OCI-M2 (cell line): Measurements from ENCODE around the gene GAL3ST2.
"Not testable (repeated sequence)": the region's sequence is repeated elsewhere in the genome, so short reads cannot be mapped to it uniquely, and the experiment has no call there.

Experiments
- DNase-seq: peaks from one replicate; lab custom pipeline; 2025; ENCODE audit not compliant: unreplicated experiment; lab: John Stamatoyannopoulos, UW

GAL3ST2 gene

DNA sequence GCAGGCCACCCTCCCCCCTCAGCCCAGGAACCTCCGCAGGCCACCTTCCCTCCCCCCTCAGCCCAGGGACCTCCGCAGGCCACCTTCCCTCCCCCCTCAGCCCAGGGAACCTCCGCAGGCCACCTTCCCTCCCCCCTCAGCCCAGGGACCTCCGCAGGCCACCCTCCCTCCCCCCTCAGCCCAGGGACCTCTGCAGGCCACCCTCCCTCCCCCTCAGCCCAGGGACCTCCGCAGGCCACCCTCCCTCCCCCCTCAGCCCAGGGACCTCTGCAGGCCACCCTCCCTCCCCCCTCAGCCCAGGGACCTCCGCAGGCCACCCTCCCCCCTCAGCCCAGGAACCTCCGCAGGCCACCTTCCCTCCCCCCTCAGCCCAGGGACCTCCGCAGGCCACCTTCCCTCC, 29.6 kb downstream of the GAL3ST2 start:
- DNase-seq, result not testable (repeated sequence)

DNA sequence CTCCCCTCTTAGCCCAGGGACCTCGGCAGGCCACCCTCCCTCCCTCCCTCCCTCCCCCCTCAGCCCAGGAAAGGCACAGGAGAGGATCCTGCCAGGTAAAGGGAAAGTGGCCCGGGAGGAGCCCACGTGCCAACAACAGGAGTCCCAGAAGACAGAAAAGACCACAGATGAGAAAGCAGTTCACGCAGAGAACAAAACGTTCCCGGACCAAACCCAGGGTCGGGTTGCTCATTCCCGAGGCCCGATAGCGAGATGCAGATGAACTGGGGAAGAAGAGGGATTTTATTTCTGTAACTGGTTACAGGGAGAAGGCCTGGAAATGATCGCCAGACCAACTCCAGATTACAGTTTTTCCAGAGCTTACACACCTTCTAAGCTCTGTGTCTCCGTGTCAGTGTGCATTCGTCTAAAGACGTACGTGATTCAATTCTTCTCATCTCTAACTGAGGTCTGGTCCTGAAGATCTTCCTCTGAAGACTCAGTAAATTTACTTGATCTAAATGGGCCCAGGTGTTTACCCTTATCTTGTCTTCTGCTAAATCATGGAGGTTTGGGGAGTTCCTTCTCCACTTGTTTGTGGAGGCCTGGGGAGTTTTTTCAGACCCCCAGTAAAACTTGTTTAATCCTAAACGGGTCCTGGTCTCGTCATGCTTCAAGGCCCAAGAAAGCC, 31.6 kb downstream of the GAL3ST2 start:
- no peak for DNase-seq

DNA sequence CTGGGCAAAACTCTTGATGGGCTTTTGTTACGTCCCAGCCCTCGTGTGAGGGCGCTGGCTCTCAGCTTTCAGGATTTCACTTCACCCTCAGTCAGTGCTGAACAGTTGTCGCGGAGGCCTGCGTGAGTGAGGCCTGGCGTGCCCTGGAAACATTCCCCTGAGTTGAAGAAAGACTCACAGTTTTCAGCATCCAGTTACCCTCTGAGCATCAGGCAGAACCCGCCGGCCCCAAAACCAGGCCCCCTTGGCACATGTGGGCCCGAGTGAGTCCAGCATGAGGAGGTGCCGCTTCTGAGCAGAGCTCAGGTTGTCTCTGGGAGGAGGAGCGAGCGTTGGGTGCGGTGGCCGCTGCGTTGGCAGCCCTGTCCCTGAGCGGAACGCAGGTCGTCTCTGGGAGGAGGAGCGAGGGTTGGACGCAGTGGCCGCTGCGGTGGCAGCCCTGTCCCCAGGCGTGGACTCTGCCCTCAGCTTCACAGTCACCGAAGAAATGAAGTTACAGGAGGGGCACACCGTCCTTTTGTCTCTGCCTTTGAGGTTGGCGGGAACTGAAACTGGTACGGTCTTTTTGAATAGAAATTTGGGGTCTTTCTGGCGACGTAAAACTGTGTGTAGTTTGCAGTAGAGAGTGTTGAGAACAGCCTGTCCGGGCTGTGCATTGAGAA, 32.2 kb downstream of the GAL3ST2 start, which contains the start of gene NEU4:
NEU4 (plus strand) TSS at position 473 of the 662 bp plus-strand sequence. CDS start 5,292 bp downstream, outside the sequence.
- no peak for DNase-seq

DNA sequence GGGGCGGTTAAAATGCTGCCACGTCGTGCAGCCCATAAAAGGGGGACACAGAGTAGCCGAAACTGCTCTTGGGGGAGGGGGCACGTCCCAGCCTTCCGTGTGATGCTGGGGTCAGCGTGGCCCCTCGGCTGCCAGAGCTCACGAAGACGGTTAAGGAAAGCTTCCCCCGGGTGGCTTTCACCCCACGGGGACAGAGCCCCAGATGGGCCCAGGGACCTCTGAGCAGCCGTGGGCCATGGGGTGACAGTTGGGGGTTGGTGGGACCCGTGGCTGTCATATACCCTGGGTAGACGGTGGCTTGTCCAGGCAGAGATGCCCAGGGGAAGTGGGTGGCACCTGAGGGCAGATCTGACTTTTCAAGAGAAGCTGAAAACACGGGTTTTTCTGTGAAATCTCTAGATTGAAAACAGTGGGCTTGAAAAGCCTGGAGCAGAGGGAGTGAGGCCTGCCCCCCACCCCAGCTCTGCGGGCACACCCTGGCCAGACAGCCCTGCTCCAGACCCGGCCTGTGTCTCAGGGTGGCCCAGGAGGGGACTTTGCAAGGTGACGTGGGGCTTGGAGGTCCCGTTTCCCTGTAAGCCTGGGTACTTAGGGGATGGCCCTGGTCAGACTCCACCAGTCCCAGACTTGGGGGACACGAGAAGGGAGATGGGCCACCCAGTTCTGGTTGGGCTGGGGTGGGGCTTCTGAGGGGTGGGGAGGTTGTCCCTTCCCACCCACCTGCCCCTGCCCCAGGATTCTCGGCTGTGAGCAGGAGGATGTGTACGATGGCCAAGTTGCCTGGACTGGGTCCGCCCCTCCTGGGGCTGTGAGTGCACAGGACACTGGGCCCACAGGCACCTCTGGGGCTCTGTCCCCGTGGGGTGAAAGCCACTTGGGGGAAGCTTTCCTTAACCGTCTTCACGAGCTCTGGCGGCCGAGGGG, 33.0 kb downstream of the GAL3ST2 start:
- no peak for DNase-seq

DNA sequence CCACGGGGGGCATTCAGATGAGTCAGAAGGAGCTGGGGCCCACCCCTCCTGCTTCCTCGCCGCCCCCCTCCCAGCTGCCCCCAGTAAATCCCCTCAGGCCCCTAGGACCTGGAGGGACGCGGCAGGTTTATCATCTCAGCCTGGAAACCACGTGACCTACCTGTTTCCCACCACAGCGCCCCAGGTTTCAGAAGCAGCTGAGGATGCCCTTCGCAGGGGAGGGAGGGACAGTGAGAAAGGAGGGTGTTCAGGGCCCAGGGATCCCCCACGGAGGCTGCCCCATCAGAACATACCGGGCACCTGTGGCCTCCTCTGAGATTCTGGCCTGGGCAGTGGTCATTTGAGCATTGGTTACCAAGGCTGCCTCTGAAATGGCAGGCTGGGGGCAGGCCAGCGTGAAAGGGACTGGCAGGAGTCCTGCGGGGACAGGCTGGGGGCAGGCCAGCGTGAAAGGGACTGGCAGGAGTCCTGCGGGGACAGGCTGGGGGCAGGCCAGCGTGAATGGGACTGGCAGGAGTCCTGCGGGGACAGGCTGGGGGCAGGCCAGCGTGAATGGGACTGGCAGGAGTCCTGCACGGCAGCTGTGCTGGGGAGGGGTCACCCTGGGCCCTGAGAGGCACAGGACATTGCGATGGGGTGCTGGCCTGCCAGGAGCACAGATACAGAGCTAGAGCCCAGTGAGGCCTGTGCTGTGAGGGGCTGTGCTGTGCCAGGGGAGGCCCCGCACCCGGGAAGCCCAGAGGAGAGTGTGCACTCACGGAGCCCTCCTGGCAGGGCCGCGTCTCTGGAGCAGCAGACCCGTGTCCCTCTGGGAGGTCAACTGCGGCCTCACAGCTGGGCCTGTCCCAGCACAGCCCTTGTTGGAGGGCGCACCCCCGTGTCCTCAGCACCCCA, 33.9 kb downstream of the GAL3ST2 start:
- no peak for DNase-seq

DNA sequence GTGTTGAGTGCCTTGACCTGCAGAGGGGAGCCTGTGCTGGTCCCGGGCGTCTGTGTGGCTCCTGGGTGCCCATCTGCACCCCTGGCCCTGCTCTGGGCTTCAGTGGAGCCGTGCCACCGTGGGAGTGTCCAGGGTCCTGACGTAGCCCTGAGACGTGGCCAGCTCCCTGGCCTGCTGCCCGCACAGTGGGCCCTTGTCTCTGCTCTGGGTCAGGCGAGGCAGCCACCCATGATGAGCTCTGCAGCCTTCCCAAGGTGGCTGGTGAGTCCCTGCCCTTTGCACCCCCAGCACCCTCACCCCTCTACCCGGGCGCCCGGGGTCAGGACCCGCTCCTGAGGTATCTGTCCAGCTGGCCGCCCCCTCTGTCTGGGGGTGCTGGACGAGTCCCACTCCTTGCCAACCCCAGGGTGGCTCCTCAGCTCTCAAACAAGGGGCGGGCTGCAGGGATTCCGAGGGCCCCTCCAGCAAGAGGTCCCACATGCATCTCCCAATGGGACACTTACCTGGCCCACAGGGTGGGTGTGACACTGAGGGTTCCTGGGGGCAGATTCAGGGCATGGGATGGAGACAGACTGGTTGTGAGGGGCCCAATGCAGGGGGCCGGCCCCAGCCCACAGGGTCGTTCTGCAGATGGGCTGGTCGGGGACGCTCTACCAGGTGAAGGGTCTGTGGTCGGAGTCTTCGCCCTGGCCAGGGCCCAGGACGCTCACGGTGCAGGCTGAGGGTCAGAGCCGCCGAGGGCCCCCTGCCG, 34.8 kb downstream of the GAL3ST2 start:
- DNase-seq, result no peak

DNA sequence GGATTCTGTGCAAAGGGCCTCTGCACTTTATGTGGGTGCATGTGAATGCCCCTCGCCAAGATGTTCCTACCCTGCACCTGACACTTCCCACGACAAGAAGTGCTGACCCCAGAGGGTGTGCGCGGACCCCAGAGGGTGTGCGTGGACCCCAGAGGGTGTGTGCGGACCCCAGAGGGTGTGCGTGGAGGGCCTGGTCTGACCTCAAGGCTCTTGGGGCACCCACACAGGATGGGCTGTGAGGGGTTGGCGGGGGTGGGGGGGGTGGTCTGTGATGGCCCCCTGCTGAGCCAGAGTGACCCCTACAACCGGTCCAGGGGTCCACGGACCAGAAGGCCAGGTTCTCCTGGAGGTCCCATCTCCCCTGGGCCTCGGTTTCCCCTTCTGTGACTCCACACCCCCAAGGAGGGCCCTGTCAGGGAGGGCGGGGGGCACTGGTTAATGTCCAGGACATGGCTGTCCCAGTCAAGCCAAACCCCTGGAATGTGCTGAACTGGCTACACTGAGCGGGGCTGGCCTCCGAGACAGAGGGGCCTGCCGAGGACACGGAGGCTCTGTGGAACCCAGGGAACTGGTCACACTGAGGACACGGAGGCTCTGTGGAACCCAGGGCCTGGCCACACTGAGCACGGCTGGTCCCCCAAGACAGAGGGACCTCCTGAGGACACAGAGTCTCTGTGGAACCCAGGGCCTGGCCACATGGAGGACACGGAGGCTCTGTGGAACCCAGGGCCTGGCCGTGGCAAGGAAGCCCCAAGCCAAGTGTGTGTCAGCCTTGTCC, 35.5 kb downstream of the GAL3ST2 start:
- DNase-seq, result no peak

DNA sequence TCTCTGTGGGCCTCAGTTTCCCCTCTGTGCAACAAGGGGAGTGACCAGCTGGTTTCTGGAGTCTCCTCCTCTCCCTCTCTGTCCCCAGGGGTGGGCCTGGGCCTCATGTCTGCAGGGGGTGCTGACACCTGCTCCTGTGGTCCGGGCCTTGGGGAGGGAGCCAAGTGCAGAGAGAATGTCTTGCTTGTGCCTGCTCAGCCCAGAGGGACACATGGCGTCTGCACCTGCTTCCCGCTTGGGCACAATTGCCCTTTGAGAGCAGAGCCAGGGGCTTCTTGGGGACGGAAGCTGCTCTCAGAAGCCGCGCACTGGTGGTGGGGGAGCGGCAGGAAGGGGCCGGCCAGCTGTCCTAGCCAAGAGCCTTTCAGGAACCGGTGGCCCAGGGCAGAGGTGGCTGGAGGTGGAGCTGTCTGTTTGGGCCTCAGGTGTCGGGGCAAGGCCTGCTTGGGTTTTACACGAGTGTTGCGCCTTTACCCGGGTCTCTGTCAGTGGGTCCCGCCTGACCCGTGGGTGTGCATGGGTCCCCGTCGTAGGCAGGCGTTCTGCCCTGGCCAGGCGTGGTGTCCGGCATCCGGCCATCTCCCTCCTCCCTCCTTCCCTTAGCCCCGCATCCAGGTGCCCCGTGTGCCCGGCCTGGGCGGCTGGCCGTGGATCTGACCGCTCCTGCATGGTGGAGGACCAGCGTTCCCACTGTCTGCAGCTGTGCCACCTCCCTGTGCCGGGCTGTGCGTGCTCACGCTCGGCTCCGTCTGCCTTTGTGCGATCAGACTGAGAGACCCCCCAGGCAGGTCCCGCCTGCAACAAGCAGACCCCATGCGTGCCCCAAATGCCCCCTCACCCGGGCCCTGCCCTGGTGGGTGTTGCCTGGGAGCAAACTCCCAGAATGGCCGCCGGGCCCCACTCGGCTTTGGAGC, 36.4 kb downstream of the GAL3ST2 start:
- DNase-seq, result no peak

DNA sequence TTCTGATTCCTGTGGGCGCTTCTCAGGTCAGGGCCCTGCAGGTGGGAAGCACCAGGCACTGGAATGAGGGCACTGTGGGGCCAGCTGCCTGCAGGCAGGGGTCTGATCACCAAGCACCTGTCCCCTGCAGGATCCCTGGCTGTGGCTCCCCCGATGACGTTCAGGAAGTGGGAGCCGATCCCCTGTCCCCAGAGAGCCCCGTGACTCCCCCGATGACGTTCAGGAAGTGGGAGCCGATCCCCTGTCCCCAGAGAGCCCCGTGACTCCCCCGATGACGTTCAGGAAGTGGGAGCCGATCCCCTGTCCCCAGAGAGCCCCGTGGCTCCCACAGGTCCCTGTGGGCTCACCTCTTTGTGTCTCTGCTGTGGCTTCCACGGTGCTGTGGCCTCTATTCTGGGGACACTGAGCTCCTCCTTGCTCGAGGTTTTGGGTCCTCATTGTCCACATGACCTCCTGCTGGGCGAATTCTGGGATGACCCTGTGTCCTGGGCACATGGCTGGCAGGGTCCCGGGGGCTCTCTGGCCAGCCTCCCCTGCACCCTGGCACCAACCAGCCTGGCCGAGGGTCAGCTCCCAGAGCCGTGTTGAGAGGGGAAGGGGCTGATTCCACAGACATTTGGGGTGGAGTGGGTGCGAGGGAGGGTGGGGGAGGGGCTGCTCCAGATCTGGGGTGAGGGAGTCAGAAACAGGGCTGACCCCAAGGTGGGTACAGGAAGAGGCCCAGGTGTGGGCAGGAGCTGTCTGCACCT, 37.2 kb downstream of the GAL3ST2 start:
- DNase-seq, result no peak

DNA sequence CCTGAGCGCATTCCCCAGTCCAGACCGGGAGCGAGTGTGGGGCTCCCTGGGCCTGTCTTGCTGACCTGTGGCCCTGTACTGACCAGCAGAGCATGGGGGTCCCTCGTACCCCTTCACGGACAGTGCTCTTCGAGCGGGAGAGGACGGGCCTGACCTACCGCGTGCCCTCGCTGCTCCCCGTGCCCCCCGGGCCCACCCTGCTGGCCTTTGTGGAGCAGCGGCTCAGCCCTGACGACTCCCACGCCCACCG, 37.7 kb downstream of the GAL3ST2 start:
- DNase-seq, result no peak

DNA sequence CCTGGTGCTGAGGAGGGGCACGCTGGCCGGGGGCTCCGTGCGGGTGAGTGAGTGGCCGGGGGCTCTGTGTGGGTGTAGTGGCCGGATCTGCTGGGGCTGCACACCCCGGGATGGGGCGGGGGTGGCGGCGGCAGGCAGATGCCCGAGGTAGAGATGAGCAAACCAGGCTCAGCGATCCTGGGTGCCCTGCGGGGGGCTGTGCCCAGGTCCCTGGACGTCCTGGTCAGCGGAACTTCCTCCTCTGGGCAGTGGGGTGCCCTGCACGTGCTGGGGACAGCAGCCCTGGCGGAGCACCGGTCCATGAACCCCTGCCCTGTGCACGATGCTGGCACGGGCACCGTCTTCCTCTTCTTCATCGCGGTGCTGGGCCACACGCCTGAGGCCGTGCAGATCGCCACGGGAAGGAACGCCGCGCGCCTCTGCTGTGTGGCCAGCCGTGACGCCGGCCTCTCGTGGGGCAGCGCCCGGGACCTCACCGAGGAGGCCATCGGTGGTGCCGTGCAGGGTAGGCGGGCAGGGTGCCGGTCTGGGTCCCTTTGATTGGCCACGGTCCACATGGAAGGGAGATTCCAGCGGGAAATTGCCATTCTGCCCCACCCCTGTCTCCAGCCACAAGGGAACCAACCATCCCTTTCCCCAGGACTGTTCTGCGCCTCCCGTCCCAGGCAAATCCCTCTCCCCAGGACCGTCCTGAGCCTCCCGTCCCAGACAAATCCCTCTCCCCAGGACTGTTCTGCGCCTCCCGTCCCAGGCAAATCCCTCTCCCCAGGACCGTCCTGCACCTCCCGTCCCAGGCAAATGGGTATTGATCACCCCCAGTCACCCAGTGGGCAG, 38.2 kb downstream of the GAL3ST2 start:
- DNase-seq, result no peak

DNA sequence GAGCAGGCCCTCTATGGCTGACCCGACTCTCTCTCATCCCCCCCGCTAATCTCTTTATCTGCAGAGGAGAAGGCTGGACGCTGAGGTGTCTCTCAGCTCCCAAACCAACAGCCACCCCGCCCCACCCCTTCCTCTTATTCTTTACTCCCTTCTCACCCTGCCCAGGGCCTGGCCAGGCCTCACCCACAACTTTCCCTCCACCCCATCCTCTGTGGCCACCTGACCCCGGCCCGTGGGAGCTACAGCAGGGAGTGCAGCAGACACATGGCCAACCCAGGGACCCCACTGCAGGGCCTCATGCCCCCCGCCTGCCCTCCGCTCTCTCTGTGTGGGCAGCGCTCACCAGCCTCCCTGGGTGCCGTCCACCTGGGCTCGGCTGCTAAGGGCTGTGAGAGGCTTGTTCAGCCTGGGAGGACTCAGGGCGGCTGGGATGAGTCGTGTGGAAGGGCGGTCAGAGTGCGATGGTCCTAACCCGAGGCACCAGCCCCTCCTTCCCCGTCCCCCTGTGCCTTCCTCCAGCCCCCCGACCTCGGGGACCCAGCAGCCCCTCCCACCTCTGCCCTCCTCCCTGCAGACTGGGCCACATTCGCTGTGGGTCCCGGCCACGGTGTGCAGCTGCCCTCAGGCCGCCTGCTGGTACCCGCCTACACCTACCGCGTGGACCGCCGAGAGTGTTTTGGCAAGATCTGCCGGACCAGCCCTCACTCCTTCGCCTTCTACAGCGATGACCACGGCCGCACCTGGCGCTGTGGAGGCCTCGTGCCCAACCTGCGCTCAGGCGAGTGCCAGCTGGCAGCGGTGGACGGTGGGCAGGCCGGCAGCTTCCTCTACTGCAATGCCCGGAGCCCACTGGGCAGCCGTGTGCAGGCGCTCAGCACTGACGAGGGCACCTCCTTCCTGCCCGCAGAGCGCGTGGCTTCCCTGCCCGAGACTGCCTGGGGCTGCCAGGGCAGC, 39.1 kb downstream of the GAL3ST2 start:
- DNase-seq, result no peak

DNA sequence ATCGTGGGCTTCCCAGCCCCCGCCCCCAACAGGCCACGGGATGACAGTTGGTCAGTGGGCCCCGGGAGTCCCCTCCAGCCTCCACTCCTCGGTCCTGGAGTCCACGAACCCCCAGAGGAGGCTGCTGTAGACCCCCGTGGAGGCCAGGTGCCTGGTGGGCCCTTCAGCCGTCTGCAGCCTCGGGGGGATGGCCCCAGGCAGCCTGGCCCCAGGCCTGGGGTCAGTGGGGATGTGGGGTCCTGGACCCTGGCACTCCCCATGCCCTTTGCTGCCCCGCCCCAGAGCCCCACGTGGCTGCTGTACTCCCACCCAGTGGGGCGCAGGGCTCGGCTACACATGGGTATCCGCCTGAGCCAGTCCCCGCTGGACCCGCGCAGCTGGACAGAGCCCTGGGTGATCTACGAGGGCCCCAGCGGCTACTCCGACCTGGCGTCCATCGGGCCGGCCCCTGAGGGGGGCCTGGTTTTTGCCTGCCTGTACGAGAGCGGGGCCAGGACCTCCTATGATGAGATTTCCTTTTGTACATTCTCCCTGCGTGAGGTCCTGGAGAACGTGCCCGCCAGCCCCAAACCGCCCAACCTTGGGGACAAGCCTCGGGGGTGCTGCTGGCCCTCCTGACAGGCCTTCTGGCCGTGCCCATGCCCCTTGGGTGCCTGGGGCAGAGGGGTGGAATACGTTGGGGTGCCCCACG, 40.0 kb downstream of the GAL3ST2 start:
- DNase-seq, result no peak

DNA sequence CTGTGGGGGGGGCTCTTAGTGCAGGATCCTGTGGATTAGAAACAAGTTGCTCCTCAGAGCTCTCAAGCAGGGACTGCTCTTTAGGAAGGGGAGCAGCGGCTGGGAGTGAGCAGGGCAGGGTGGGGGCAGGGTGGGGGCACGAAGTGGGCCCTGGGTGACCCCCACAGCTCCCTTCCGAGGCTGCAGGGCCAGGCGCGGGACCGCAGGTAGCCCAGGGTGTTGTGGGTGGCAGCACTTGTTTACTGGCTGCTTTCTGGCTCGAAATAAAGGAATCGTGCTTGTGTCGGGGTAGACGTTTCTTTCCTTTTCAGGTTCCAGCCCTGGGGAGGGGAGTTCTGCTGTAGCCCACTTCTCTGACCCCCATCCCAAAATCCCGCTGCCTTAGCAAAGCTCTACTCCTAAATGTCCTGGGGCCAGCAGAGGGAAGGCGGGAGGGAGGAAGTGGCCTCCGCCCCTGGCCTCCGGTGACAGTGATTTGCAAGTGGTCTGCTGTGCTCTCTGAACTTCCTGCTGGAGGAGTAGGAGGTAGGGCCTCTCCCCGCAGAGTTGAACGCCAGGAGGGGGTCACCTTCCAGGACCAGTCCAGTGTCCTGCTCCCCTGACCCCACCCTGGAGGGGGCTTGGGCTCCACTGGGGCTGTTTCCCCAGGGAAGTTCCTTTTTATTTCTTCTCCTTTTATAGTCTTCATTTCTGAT, 40.7 kb downstream of the GAL3ST2 start:
- no peak for DNase-seq

DNA sequence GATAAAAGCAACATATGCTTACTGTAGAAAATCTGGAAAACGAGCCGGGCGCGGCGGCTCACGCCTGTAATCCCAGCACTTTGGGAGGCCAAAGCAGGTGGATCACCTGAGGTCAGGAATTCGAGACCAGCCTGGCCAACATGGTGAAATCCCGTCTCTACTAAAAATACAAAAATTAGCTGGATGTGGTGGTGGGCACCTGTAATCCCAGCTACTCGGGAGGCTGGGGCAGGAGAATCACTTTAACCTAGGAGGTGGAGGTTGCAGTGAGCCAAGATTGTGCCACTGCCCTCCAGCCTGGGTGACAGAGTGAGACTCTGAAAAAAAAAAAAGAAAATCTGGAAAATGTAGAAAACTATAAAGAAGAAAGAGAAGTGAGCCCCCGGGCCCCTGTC, 41.2 kb downstream of the GAL3ST2 start:
- DNase-seq, result not testable (repeated sequence)
